GM18498 (cell line): ENCODE measurements around the gene NUAK2.
"Not testable (repeated sequence)": the region's sequence is repeated elsewhere in the genome, so short reads cannot be mapped to it uniquely, and the experiment has no call there.

ENCODE experiments used
- ATAC-seq: cut with Tn5 transposase; IDR thresholded peaks from one replicate; pipeline ENCODE4 v1.9.1; 2021; ENCODE audit warnings: mild to moderate bottlenecking, moderate library complexity; ENCODE audit not compliant: unreplicated experiment

Gene NUAK2

GRCh38 chr1:205321162-205321958, at the start of gene NUAK2:
Gene NUAK2 (minus strand): TSS chr1:205321745. CDS start chr1:205321628, 117 bp downstream.
- ATAC-seq, result peak; percentile 50

- ATAC-seq, result no peak
Measured at GRCh38 chr1:205370780-205371179, 49.2 kb upstream of the NUAK2 start.

- ATAC-seq, result no peak
Measured at GRCh38 chr1:205369701-205370123, 48.2 kb upstream of the NUAK2 start.

GRCh38 chr1:205368478-205368877, 46.9 kb upstream of the NUAK2 start:
- ATAC-seq, result no peak

- no peak for ATAC-seq
Measured at GRCh38 chr1:205365945-205366463, 44.5 kb upstream of the NUAK2 start.

- not testable (repeated sequence) for ATAC-seq
Measured at GRCh38 chr1:205365086-205365485, 43.5 kb upstream of the NUAK2 start.

- no peak for ATAC-seq
Measured at GRCh38 chr1:205360891-205361290, 39.3 kb upstream of the NUAK2 start.

GRCh38 chr1:205359771-205360565, 38.4 kb upstream of the NUAK2 start:
- no peak for ATAC-seq

GRCh38 chr1:205358579-205358978, 37.0 kb upstream of the NUAK2 start:
- ATAC-seq, result no peak

- no peak for ATAC-seq
Measured at GRCh38 chr1:205357567-205357966, 36.0 kb upstream of the NUAK2 start.

GRCh38 chr1:205356440-205357139, 35.0 kb upstream of the NUAK2 start, which contains the start of gene KLHDC8A:
Gene KLHDC8A (minus strand): TSS chr1:205356922. CDS start chr1:205343604, 13,318 bp downstream.
- no peak for ATAC-seq

- ATAC-seq, result no peak
Measured at GRCh38 chr1:205355075-205355453, 33.5 kb upstream of the NUAK2 start.

GRCh38 chr1:205354259-205355074, 32.9 kb upstream of the NUAK2 start:
- ATAC-seq, result no peak

- ATAC-seq, result no peak
Measured at GRCh38 chr1:205353612-205354011, 32.1 kb upstream of the NUAK2 start.

GRCh38 chr1:205353191-205353590, 31.6 kb upstream of the NUAK2 start:
- no peak for ATAC-seq

GRCh38 chr1:205351984-205352713, 30.6 kb upstream of the NUAK2 start:
- no peak for ATAC-seq

- no peak for ATAC-seq
Measured at GRCh38 chr1:205350691-205351141, 29.2 kb upstream of the NUAK2 start.

- ATAC-seq, result no peak
Measured at GRCh38 chr1:205350124-205350523, 28.6 kb upstream of the NUAK2 start.
